ENCODE results near the gene ALPK3. TPM values are rescaled to one million over a fixed set of nuclear protein-coding genes. Genes with fewer than 3 reads are reported as not detected.

ALPK3 gene
- 0.15 and 0.39 TPM in 2 replicates for total RNA-seq (2014; rRNA removed; shearing (Covaris generic))

- DNase-seq (ENCODE audit: low spot score): no peak
These were observed at the start of gene ALPK3 for GRCh38 chr15:84816694-84817465. Gene ALPK3, plus strand, starts transcription at chr15:84817356. Its CDS starts 97 bp downstream, at chr15:84817453.

- no peak for DNase-seq (ENCODE audit: low spot score)
These were observed 45.1 kb upstream of the ALPK3 start for GRCh38 chr15:84772031-84772430.

DNA sequence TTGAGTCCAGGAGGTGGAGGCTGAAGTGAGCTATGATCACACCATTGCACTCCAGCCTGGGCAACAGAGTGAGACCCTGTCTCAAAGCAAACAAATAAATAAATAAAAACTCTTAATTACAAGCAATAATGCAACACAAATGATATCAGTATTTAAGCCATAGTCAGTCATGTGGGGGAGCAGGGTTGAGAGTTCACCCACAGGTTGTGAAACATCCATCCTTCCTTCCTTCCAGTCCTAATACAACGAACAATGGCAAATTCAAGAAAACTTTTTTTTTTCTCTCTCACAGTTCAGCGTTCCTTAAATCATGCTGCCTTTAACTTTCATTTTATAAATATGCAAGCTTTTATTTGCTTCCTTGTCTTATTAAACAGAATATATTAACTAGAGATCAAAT is 44.7 kb upstream of the ALPK3 start:
- no peak for DNase-seq (ENCODE audit: low spot score)

- no peak for DNase-seq (ENCODE audit: low spot score)
These were observed 43.4 kb upstream of the ALPK3 start for GRCh38 chr15:84773716-84774115.

DNA sequence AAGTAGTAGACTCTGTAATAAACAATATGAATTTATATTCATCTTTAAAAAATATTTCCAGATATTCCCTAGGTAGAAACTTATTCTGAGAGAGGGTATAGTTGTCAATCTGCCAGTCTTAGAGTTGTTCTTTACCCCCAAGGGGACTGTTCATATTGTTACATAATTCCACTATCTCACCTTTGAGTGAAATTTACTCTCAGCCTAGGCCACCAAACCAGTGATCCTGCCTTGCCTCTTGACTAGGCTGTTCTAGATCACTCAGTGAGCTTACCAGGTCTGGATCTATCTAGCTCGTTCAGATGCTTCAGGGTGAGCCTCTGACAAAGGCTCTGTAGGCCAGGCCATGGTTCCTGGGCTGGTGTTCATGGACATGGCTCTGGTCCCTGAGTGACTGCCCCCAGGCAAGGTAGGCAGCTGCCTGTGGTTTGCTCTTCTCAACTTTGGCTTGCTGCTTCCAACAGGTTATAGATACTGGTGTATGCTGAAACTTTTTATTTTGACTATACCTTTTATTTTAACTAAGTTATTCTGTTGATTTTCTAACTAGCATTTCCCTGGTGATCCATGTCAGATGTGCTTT is 41.2 kb upstream of the ALPK3 start:
- DNase-seq (ENCODE audit: low spot score): no peak

DNA sequence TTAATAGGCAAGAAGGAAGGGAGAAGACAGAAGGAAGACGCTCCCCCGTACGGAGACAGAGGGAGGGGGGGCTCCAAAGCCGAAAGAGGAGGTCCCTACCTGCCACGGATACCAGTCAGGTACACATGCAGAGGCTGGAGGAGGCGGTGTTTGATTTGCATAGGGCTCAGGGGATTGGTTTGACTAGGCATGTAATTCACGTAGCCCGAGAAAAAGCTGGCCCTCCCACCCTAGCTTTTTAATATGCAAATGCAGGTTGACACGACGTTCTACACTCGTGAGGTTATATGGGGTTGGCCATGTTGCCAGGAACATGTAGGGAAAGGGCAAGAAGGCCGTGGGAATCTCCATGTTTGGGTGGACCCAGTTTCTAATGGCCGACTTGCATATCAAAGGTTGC is 39.0 kb upstream of the ALPK3 start:
- DNase-seq (ENCODE audit: low spot score): no peak

GRCh38 chr15:84780492-84780891 is 36.7 kb upstream of the ALPK3 start:
- no peak for DNase-seq (ENCODE audit: low spot score)

DNA sequence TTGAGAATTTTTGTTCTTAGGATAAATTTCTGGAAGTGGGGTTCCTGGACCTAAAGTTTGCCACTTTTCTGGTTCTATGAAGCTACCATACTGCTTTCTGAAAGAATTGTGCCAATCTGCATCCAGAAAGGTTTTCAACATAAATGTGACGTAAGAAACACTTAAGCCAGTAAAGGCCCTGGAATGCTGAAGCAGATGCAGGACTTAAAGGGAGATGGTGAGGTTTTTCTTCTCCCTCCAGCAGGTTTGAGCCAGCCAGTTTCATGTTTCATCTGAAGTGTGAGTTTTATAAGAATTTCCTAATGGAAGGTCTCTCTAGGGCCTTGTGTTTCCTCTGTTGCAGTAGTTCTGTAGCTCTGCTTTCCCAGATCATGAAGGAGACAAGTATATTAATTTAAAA is 35.7 kb upstream of the ALPK3 start:
- no peak for DNase-seq (ENCODE audit: low spot score)

GRCh38 chr15:84782346-84782745 is 34.8 kb upstream of the ALPK3 start:
- DNase-seq (ENCODE audit: low spot score): no peak

DNA sequence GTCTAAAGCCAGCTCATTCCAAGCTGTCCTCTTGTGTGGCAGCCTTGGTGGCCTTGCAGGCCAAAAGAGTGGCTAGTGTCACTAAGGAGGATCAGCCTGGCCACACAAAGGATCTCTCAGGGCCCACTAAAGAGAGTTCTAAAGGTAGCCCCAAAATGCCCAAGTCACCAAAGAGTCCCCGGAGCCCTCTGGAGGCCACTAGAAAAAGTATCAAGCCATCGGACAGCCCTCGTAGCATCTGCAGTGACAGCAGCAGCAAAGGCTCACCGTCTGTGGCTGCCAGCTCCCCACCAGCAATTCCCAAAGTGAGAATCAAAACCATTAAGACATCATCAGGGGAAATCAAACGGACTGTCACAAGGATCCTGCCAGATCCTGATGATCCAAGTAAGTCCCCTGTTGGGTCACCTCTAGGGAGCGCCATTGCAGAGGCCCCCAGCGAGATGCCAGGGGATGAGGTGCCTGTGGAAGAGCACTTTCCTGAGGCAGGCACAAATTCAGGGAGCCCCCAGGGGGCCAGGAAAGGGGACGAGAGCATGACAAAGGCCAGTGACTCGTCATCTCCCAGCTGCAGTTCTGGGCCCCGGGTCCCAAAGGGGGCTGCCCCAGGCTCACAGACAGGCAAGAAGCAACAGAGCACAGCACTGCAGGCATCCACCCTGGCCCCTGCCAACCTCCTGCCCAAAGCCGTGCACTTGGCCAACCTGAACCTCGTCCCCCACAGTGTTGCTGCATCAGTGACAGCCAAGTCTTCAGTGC is 33.5 kb upstream of the ALPK3 start:
- DNase-seq (ENCODE audit: low spot score): no peak

- no peak for DNase-seq (ENCODE audit: low spot score)
These were observed 32.9 kb upstream of the ALPK3 start for GRCh38 chr15:84784262-84784661.

- no peak for DNase-seq (ENCODE audit: low spot score)
These were observed 32.1 kb upstream of the ALPK3 start for GRCh38 chr15:84785053-84785452.

DNA sequence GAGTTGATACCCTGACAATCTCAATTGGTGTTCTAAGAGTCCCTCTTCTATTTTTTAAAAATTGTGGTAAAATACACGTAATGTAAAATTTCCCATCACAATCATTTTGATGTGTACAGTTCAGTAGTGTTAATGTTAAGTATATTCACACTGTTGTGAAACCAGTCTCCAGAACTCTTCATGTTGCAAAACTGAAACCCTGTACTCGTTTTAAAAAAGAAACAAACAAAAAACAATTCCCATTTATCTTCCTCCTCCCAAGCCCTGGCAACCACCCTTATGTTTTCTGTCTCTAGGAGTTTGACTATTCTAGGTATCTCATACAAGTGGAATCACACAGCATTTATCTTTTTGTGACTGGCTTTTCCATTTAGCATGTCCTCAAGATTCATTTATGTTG is 28.7 kb upstream of the ALPK3 start:
- no peak for DNase-seq (ENCODE audit: low spot score)

- no peak for DNase-seq (ENCODE audit: low spot score)
These were observed 27.4 kb upstream of the ALPK3 start for GRCh38 chr15:84789762-84790161.

GRCh38 chr15:84790676-84791075 is 26.5 kb upstream of the ALPK3 start:
- DNase-seq (ENCODE audit: low spot score): no peak

DNA sequence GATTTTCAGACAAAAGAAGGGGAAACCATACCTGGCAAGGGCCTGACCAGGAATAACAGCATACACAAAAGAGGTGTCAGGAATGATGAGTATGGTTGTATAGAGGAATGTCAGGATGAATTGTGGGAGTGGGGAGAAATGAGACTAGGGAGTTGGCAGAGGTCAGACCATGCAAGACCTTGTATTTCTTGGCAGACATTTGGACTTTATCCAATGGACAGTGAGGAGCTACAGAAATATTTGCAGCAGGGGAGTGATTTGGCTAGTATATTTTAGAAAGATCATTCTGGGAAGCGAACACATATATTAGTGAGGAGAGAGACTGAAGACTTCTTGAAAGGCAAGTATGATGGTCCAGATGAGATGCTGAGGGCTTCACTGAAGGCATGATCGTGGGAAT is 25.4 kb upstream of the ALPK3 start:
- no peak for DNase-seq (ENCODE audit: low spot score)

- no peak for DNase-seq (ENCODE audit: low spot score)
These were observed 23.6 kb upstream of the ALPK3 start for GRCh38 chr15:84793431-84794161.

GRCh38 chr15:84794162-84794547 is 23.0 kb upstream of the ALPK3 start:
- no peak for DNase-seq (ENCODE audit: low spot score)

DNA sequence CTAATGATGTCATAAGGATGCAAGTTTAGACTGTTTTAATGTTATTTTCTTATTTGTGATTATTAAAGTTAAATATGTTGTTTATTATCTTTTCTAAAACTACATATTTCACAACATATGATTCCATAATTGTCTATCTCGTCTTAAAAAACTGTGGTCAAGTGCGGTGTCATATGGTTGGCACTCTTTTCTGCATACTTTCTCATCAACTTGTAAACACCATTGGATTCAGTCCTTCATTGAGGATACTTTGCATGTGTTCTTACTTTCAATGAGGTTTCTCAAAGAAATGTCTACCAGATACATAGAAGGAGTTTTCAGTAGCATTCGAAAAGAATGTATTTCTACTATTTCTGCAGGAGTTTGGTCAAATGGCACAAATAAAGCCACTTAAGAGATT is 22.0 kb upstream of the ALPK3 start:
- DNase-seq (ENCODE audit: low spot score): no peak

- DNase-seq (ENCODE audit: low spot score): no peak
These were observed 19.9 kb upstream of the ALPK3 start for GRCh38 chr15:84797212-84797611.

GRCh38 chr15:84797801-84798200 is 19.4 kb upstream of the ALPK3 start:
- DNase-seq (ENCODE audit: low spot score): no peak

DNA sequence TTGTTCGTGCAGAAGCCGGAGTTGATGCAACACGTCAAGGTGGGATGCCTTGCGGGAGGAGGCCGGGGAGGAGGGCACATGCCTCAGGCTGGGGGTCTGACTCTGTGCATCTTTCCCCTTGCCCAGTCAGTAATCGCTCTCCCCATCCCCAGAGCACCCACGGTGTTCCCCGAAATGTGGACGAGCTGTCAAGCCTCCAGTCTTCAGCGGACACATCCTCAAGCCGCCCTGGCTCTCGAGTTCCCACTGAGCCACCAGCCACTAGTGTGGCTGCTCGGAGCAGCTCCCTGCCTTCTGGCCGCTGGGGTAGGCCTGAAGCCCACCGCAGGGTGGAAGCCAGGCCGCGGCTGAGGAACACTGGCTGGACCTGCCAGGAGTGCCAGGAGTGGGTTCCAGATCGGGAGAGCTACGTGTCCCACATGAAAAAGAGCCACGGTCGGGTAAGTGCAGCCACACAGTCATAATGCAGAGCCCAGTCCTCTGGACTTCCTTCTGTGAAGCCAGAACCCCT is 18.7 kb upstream of the ALPK3 start:
- DNase-seq (ENCODE audit: low spot score): no peak
